HG03354 (cell line): ENCODE results near the gene FGD2.
"Not testable (repeated sequence)": the region's sequence is repeated elsewhere in the genome, so short reads cannot be mapped to it uniquely, and the experiment has no call there.

Source experiments
- ATAC-seq: cut with Tn5 transposase; IDR thresholded peaks from one replicate; pipeline ENCODE4 v1.9.1; 2021; ENCODE audit warnings: mild to moderate bottlenecking; ENCODE audit not compliant: unreplicated experiment, poor library complexity, severe bottlenecking

Gene FGD2

DNA sequence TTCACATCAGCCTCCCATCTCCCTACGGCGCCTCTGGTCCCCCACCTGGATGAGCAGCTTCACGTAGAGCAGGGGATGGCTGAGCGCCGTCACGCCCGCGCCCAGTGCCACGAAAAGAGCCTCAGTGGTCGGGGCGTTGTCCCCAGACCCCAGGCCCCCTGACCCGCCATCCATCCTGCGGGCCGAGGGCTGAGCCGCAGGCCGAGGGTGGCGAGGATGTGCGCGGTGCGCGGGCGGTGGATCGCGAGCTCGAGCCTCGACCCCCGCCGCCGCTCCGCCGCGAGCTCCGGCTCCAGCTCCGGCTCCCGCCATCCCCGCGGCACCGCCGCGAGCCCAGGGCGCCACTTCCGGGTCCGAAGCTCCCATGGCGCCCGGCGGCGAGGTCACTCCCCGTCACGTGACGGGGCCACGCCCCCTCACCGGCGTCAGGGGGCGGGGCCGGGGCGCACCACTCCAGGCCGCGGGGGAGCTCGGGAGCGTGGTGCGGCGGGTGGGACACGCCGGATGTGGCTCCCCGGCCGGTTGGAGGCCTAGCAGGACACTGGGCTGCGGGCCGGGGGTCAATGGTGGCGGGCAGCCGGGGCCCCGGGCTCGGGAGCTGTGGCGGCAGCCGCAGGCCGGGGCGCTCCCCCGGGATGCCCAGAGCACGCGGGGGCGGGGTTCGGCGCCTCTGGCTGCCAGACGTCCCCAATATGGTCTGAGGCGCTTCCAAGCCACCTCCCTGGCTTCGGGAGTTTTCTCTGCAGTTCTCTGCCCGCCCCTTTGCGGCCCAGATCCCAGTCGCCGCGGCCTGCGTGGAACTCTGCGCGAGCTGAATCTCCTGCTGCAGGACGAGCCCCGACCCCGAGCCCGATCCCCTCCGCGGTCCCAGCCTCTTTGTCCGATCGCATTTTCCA lies 19.4 kb upstream of the FGD2 start, which contains the start of gene MTCH1:
Gene MTCH1, minus strand, starts transcription at position 389 of the 896 bp plus-strand sequence. Its CDS starts 23 bp downstream, at position 366.
- peak; percentile 82 for ATAC-seq

DNA sequence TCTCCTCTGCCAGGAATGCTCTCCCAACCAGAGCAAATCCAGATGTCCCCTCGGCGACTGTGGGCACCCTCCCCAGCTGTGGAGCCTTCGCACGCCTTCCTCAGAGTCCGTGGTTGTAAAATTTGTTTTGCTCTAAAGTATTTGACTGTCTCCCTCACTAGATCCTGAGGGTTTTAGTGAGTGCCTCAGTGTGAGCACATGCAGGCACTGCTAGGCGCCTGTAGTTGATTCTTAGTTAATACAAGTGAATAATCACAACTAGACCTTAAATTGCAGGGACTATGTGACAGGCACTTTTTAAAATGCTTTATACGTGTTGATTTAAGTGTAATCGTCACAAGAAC lies 18.8 kb upstream of the FGD2 start:
- peak; percentile 23 for ATAC-seq

DNA sequence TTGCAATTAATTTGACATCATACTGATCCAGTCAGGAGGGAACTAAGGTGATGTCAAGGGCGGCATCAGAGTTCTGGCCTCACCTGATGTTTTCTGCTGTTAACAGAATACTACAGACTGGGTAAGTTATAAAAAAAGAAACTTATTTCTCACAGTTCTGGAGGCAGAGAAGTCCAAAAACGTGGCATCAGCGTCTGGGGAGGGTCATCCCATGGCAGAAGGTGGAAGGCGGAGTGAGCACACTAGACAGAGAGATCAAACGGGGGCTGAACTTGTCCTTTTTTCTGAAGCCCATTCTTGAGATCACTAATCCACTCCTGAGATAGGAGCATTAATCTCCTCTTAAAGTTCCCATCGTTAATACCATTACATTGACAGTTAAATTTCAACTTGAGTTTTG lies 16.2 kb upstream of the FGD2 start:
- ATAC-seq: no peak

DNA sequence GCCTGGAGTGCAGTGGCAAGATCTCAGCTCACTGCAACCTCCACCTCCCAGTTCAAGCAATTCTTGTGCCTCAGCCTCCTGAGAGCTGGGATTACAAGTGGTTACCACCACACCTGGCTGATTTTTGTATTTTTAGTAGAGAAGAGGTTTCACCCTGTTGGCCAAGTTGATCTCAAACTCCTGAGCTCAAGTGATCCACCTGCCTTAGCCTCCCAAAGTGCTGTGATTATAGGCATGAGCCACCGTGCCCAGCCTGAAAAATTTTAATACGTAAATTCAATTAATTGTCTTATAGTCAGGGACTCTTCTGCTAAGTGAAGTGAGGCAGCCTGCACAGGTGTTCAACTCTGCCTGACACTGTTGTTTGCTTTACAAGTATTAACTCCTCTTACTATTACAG lies 15.1 kb upstream of the FGD2 start:
- ATAC-seq: not testable (repeated sequence)

DNA sequence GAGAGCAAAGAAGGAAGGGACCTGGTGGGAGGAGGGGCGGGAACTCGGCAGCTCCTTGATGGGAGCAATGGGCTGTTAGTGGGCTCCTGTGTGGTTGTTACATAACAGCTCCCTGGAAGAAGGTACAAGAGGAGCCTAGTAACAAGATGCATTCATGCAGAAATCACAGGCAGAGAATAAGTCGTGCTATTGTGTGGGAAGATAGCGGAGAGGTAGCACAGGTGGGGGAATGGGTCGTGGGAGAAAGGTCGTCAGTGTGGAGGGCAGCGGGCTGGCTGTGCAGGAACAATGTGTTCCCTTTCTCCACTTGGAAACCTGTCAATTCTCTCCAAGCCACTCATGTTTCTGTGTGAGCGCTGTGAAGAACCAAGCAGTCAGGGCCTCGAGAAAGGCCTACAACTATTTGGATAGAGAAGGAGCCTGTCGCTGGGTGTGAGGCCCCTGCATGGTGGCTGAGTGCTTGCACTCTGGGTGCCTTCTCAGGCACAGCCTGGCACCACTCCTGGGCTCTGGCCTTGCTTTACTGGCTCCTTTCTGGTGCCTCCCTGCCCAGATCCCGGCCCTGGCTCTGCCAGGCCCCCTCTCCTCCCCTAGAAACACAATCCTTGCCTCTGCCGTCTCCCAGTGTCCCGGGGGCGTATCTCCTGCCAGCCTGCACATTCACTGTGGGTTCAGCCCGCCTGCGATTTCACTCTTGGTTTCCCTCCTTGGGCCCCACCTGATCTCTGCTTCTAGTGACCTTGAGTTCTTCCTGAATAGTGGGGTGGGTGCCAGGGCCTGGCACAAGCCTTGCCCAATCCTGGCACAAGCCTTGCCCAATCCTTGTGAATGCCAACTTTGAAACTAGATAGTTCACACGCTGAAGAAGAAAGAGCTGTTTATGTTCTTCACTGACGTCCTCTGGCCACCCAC lies 7.4 kb upstream of the FGD2 start:
- no peak for ATAC-seq

DNA sequence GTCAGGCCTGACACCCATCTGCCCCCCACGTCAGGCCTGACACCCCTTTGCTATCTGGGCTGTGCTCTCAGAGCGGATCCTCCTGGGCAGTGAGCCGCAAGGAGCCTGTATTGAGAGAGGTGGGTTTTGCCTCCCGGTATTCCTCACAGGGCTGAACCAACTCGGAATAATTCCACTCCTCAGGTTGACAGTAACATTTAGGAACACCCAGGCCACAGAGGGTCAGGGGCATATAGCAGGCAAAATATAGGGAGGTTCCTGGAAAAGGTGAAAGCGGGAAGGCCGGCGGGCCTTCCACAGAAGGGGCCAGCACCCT lies 6.8 kb upstream of the FGD2 start:
- ATAC-seq: no peak

DNA sequence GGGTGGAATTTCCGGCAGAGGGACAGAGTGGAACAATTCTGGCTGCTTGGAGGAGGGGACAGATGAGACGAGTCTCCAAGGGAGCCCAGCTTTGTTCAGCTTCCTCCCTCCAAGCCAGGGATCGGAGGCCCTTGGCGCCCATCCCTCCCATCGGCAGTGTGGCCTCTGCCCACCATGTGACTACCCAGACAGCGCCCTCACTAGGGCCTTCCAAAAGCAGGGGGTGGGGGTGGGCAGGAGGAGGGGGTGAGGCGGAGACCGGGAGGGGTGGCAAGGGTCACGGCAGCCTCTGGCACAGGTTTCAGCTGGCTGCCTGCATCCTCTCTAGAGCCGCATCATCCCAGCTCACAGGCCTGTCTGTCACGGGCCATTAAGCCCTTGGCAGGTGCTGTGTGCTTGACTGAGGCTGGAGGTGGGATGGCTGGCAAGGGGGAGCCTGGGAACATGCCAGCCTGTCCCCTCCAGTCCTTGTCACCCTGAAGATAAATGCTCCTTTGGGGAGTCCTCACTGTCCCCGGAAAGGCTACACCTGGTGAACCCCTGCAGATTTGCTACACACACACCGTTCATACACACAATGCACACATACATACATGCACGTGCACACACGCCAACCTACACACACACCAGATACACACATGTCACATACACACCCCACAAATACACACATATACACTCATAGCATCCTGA lies 6.2 kb upstream of the FGD2 start:
- ATAC-seq: no peak

DNA sequence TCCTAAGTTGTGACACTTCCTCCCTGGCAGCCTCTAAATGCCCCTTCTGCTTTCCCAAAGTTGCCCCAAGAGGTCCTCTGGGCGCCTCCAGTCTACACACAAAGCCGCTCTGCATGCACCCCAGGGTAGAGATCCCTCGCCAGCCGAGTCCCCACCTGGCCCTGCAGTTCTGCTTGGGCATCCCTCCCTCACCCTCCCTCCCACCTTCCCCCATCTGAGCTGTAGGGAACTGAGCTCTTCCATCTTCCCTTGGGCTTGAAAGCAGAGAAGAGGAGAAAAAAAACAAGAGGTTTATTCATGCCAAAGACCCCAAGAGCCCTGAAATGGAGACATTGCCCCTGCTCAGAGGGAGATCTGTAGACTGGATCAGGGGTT lies 5.7 kb upstream of the FGD2 start:
- ATAC-seq: no peak

DNA sequence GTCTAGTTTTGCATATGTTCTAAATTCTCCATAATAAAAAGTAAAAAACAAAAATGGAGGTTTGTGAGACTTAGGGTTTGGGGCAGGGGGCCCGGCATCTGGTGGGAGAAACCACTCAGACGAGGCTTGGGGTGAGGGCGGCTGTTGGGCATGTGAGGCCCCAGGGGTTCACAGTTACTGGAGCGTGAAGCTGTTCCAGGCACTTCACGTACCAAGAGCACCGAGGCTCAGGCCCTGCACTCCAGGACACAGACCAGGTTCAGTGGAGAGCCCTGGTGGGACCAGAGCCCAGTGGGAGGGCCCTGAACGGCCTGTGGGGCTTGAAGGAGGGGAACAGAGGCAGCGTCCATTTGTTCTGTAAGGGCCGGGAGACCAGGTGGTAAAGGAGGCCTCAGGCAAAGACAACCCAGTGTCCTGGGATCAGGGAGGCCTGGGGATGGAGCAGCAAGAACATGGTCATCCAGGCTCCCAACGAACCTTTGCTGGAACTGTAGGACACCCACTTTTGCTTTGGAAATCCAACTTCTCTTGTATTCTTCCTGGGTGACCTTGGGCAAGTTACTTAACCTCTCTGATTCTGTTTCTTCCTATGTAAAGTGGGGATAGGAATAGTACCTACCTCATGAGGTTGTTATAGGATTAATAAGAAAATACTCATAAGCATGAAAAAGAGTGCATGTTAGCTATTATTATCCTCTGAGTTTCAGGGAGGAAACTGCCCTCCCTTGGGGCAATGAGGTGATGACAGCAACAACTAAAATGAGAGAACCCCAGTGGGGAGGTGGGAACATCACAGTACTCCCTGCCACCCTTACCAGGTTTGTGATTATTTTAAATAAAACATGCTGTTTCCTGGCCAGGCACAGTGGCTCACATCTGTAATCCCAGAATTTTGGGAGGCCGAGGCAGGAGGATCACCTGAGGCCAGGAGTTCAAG lies 1.1 kb upstream of the FGD2 start:
- peak; percentile 36 for ATAC-seq

DNA sequence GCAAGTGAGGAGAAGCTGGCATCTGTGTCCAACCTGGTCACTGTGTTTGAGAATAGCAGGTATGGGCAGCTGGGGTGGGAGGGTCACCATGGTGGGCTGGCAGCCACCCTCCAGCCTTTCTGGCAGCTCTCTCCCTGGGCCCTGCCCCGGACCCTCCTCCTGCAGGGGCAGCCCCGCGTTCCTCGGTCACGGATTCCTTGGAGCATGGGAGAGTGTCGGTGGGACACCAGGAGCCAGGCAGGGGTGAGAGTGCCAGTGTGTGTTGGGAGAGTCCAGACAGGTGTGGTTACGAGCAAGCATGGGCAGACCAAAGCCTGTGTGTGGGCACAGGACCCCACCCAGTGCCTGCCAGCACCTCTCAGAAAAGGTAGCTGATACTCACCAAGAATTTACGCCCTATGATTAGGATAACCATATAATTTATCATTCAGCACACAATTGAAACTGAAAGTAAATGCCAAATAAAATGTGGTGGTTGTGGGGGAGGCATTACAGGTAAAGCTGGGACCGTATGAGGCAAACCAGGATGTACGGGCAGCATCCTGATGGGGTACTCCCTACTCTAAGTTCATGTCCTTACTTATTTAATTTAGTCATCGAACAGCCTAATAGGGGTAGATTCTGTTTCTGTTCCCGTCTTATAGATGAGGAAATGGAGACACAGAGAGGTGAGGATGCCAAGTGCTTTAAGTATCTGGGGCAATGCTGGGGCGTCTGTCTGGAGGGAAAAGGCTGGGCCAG lies 542 bp downstream of the FGD2 start:
- peak; percentile 13 for ATAC-seq

DNA sequence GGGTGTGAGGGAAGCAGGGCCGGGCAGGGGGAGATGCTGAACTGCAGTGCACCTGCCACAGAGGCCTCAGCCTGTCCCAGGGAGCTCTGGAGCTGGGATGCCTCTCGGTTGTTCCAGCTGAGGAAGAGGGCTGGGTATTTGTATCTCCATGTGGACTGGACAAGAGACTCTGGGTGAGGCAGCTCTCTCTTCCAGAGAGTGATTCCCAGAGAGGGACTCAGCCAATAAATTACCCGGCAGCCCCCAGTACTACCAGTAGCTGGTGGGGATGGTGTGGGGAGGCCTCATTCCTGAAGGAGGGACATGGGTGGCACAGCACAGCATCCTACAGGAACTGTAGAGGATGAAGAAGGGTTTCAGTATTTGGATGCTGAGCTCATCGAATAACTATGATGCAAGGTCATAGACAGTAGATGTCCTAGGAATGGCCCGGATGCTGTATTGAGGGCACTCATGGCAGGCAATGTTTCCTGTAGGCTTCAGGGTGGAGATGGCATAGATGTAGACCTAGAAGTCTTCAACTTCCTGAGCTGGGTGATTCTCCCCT lies 1.4 kb downstream of the FGD2 start:
- ATAC-seq: no peak

DNA sequence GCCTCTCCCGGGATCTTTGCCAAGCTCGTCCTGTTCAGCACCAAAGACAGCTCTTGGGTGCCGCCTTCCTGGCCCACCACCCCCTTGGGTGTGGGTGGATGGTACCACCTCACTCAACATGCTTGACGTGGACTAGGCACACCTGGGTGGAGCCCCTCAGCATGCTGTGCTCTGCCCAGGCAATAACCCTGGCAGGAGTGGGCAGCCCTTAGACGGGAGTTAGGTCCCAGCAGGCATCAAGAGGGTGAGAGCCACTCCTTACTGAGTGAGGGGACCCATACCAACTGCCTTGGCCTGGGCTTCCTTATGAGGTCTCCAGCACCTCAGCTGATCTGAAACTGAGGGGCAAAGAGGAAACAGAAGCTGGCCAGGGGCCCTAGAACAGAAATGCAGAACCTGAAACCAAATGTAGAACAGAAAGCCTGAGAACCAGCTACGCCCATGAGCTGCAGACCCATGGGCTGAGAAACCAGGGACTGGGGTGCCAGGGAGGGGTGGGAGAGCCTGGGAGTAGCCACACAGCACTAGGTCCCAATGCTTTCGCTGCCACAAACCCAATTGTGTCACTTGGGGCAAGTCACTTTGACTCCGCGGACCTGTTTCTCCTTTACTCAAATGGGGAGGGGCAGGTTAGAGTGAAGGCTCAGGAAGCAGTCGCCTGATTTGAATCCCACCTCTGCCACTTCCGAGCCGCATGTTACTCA lies 2.0 kb downstream of the FGD2 start:
- ATAC-seq: peak; percentile 37

DNA sequence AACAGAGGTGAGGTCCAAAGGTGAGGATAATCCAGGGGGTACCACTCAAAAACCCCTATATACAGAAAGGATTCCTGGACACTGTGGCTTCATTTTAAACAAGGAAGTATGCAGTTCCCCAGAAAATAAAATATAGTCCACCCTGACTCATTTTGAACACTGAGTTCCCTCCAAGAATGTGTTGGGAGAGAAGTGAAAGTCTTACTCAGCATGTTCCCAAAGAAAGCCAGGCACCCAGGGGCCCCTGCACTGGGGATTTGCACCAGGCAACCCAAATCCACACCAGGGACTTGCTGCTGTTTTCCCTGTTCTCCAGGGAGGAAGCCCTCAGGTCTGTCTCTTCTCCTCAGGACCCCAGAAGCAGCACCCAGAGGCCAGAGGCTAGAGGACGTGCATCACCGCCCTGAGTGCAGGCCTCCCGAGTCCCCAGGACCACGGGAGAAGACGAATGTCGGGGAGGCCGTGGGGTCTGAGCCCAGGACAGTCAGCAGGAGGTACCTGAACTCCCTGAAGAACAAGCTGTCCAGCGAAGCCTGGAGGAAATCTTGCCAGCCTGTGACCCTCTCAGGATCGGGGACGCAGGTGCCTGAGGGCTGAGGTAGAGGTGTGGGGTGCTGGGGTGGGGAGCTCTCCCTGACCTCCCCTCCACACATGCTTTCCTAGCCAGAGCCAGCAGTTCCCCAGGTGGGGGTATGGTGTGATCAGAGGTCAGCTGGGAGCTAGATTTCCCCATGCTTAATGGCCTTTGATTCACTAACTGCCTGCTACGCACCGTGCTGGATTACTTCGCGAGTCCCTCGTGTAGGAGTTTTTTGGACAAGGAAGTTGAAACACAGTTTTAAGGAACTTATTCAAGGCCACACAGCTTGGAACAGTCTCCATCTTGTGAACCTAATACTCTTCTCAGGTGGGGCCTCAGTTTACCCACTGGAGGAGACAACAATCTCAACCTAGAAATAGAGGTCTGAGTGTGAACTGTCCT lies 3.3 kb downstream of the FGD2 start:
- no peak for ATAC-seq

DNA sequence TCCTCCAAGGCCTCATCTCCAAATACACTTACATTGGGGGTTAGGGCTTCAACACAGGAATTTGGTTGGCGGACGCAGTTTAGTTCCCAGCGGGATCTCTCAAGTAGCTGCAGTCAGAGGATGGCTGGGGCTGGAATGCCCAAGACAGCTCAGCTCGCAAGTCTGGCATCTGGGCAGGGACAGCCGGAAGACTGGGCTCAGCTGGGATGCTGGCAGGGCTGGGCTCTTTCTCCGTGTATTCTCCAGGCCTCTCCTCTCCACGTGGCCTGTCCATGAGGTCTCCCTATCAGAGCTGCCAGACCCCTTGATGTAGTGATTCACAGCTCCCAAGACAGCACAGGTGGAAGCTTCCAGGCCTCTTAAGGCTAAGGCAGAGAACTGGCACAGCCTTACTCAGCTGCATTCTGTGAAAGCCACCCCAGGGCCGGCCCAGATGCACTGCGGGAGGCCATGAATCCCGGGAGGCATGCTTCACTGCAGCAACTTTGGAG lies 5.0 kb downstream of the FGD2 start:
- no peak for ATAC-seq

DNA sequence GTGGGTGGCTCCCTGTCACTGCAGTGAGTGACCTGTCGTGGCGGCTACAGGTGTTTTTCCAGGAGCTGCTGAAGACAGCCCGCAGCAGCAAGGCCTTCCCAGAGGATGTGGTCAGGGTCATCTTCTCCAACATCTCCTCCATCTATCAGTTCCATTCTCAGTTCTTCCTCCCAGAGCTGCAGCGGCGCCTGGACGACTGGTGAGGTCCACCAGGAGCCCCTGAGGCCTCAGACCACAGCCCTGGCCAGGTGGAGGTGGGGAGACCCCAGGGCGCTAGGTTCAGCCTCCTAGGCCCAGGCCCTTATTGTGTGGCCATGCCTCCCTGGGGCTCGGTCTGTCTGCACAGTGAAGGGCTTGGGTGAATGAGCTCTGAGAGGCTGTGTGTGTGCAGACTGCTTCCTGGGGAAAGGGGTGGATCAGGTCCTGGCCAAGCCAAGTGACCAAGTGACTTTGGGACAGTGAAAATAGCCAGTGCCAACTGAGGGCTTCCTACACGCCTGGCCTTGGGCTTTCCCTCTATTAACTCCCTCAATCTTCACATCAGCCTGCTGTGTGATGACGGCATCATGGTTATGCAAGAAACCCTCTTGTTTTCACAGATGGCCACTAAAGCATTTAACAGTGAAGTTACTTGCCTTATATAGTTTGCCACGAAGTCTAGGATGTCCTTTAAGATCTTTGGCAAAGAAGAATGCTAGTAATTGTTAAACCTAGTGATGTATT lies 6.4 kb downstream of the FGD2 start:
- no peak for ATAC-seq
